DOHH2 (cell line): ENCODE results near the gene ANKS1B.

Experiments
- EZH2phosphoT487 ChIP-seq: fragments of 200-600 bp; sonication (generic); IDR thresholded peaks from 2 replicates; pipeline ENCODE4 v1.6.1; 2017; ENCODE audit warnings: borderline replicate concordance, mild to moderate bottlenecking, antibody characterized with exemption, low read length, moderate library complexity, mixed read lengths
- TF ChIP-seq, protein P1 (sequence below): fragments of 200-600 bp; sonication (generic); IDR thresholded peaks from one replicate; pipeline ENCODE4 v1.5.1; 2014; ENCODE audit warnings: antibody characterized with exemption, mild to moderate bottlenecking, low read depth, low read length; ENCODE audit not compliant: poor library complexity, severe bottlenecking

DNA sequence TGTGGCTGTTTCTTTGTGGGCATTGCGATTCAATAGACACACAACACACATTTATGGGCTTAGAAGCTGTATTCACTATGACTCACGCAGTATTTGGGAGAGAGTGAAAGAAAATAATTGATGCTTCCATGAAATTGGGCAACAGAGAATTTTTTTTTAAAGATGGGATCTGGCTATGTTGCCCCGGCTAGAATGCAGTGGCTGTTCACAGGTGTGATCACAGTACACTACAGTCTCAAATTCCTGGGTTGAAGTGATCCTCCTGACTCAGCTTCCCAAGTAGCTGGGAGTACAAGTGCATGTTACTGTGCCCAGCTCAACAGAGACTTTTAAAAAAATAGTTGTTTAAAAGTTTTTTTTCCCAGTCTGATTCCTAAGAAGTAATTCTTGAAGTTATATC lies 1193.3 kb downstream of the ANKS1B start:
- TF ChIP-seq, protein P1, sequence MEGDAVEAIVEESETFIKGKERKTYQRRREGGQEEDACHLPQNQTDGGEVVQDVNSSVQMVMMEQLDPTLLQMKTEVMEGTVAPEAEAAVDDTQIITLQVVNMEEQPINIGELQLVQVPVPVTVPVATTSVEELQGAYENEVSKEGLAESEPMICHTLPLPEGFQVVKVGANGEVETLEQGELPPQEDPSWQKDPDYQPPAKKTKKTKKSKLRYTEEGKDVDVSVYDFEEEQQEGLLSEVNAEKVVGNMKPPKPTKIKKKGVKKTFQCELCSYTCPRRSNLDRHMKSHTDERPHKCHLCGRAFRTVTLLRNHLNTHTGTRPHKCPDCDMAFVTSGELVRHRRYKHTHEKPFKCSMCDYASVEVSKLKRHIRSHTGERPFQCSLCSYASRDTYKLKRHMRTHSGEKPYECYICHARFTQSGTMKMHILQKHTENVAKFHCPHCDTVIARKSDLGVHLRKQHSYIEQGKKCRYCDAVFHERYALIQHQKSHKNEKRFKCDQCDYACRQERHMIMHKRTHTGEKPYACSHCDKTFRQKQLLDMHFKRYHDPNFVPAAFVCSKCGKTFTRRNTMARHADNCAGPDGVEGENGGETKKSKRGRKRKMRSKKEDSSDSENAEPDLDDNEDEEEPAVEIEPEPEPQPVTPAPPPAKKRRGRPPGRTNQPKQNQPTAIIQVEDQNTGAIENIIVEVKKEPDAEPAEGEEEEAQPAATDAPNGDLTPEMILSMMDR, result no peak
- no peak for TF ChIP-seq EZH2phosphoT487
